Measurements from ENCODE around the gene CEP78. TPM values are rescaled to one million over a fixed set of nuclear protein-coding genes. Genes with fewer than 3 reads are reported as not detected.
A peak's percentile ranks its signal among the peaks of the same experiment; 100 is the strongest.

Gene CEP78
- polyA plus RNA-seq, 1 donor = 16.0 TPM

- no peak for DNase-seq (ENCODE audit: low read depth)
These were observed 51.1 kb downstream of the CEP78 start for GRCh38 chr9:78286946-78287388.

DNA sequence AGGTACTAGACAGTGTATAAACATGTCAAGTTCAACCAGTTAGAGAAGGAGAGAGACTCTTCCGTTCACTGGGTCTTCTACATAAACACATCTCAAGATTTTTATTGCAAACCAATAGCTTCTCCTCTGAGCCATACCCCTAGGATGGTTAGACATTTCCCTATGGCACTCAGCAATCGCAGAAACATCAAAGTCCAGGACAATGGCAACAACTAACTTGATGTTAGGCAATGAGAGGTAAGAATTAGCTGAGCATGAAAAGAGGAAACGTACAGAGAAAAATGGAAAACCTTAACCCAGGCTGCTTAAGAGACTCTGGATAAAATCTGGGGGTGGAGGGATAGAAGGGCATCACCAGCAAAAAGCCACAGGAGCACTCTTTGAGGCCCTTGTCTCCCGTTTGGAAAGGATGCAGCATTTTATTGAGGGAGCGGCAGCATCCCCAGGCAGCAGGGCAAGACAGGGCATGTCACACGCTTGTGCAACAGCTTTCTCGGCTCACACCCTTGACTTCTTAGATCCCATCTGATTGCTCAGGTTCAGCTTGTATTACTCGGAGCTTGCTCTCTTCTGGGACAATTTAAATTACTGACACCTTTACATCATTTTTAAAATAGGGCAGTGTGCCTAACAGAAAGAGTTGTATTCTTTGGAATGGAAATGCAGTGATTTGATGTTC, 52.5 kb downstream of the CEP78 start:
- no peak for DNase-seq (ENCODE audit: low read depth)

- DNase-seq (ENCODE audit: low read depth) = no peak
These were observed 53.6 kb downstream of the CEP78 start for GRCh38 chr9:78289474-78289873.

DNA sequence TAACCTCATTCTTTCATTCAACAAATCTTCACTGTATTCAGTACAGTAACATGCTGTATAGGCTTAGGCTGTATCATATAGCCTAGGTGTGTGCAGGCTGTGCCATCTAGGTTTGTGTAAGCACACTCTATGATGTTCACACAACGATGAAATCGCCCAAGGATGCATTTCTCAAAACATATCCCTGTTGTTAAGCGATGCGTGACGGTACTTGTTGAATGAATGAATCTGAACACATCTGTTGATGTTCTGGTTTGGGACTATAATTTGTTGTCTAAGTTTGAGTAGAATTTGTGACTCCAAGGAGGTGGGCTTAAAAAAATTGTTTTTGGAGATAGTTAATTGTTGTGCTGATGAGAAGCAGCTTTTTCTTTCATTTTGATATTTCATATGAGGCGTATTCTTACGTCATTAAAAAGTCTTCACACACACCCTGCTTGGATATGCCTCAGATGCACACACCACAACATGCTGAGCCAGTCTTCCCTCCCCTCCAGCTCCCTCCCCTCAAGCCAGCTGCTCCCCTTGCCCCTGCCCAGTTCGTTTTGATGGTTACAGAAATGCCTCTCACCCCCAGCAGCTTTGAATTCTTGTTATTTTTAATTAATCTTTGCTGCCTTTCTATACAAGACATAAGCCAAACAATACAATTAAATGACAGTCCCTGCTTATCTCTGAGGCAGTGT, 55.5 kb downstream of the CEP78 start:
- no peak for DNase-seq (ENCODE audit: low read depth)

GRCh38 chr9:78292026-78292425, 56.2 kb downstream of the CEP78 start:
- no peak for DNase-seq (ENCODE audit: low read depth)

GRCh38 chr9:78292716-78293497, 57.0 kb downstream of the CEP78 start:
- no peak for DNase-seq (ENCODE audit: low read depth)

DNA sequence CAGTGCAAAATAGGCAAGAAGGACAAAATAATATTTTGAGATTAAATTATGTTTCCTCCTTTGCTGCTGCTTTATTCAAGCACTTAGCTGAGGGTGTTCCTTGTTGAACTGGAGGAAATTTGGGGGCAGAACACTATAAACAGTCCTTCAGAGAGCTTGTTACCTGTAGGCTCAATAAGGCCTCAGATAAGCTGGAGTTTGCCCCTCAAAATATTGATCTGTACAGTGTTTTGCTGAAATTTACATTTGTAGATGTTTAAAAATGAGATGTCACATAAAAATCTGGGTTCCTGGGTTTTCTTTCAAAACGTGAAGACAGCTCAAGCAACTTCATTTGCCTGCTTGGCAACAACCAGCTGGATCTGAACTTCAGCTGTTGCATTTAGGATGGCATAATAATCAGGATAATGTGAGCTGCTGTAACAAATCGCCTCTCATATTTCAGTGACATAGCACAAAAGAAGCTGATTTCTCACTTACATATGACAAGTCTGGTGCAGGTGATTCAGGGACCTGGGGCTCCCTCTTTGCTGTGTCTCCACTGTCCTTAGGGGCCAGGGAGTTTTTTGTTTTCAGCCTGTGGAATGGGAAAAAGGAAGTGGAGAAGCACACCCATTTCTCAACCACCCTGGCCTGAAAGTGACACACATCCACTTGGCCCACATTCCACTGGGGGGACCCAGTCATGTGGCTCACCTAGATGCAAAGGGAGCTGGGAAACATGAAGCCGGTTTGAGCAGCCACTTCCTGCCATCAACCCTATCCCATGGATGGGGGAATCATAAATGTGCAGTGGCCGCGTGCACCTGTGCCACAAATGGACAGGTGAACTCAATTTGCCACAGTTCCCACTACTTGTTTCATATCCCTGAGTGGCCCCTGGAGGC, 58.7 kb downstream of the CEP78 start:
- no peak for DNase-seq (ENCODE audit: low read depth)

GRCh38 chr9:78295177-78295575, 59.3 kb downstream of the CEP78 start:
- no peak for DNase-seq (ENCODE audit: low read depth)

- no peak for DNase-seq (ENCODE audit: low read depth)
These were observed 59.9 kb downstream of the CEP78 start for GRCh38 chr9:78295731-78296130.

GRCh38 chr9:78296201-78296892, 60.5 kb downstream of the CEP78 start:
- DNase-seq (ENCODE audit: low read depth) = no peak

- DNase-seq (ENCODE audit: low read depth) = peak; percentile 79
These were observed 61.2 kb downstream of the CEP78 start, which contains the start of gene PSAT1 for GRCh38 chr9:78296893-78297671. TSS of gene PSAT1 (plus strand) at chr9:78297125. CDS start at chr9:78297211, 86 bp downstream.

- DNase-seq (ENCODE audit: low read depth) = no peak
These were observed 61.7 kb downstream of the CEP78 start for GRCh38 chr9:78297672-78297961.

DNA sequence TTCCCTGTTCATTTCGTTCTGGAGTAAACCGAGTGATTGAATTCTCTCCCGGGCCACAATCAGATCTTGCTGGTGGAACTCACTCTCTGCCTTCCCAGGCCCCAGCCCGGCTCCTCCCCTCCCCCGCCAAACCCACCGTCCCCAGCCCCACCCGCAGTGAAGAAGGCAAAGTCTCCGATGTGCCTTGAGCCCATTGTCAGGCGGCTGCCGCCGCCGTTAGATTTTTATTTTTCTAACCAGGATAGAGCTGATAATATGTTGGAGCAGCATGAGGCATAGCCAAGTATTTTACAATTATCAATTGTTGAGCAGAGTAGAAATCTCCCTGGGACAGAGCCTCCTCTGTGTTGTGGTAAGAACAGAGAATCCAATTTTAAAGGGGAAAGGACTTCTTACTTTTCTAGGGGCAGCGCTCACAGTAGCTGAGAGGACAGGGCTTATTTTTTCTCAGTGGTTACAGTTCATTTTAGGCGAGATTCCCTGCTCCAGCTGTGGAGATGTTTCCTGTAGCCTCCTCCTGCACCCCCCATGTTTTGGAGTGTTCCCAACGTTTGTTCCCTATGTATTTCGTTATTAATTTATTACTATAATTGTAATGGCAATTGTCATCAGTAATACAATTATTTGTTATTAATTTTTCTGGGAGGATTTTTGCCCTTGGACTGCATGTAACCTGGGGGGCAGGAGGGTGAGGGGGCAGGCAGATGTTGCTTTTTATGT, 62.3 kb downstream of the CEP78 start:
- no peak for DNase-seq (ENCODE audit: low read depth)

DNA sequence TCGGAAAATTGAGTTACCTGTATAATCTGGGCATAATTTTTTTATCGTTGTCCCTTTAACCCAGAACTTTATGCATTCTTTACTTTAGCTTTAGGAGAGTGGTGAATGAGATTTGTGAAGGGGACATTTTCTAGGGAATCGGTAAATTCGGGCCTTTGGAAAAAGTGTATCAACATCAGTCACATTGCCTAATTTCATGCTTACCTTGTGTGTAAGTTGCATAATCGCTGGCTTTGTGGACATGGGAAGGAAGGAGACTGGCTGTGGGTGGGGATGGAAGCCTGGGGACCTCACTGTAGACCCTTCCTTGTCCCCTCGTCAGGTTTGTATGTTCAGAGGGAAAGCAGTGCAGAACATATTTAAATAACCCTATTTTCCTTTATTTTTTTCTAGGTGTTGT, 64.3 kb downstream of the CEP78 start:
- no peak for DNase-seq (ENCODE audit: low read depth)

- no peak for DNase-seq (ENCODE audit: low read depth)
These were observed 65.6 kb downstream of the CEP78 start for GRCh38 chr9:78301466-78301865.

DNA sequence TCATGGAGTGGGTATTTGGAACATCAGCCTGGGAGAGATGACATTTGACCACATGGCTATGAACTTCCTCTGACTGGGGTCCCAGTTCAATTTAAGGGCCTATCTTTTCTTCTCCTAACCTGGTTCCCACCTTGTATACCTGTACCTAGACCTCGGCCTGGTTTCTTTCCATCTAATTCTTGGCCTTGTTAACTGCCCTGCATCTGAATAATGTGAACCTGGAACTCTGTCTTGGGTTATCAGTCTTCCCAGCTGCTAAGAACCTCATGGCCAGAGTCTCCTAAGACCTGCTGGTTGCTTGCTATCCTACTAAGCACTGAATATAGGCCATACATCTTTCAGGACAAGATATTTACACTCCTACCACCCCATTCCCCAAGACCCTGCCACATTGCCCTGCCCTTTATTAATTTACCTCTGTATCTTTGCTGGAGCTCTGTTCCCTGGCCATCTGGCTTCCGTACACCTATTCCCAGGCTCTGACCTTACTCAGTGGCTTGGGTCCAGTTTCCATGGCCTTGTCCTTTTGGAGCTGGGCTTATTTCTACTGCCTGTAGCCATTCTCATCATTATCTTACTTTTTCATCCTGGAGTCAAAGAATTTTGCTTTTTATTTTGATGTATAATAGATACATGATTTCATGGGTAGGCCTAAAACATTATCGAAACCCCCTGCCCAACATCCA, 67.6 kb downstream of the CEP78 start:
- DNase-seq (ENCODE audit: low read depth) = no peak

DNA sequence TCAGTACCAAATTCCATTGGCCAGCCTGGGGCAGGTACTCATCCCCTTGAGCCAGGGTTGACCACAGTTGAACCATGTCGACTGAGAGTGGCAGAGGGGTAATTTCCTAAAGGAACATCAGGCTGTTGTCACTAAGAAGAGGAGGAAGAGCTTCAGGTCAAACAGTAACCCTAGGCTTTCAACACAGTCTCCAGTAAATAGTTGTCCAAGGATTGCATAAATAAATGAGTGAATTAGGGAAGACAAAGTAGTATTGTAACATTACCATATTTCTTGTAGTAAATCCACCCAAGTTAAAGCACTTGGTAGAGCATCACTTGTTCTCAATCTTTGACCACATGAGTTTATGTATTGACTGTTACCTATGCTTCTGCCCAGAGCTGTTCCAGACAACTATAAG, 68.5 kb downstream of the CEP78 start:
- DNase-seq (ENCODE audit: low read depth) = no peak

DNA sequence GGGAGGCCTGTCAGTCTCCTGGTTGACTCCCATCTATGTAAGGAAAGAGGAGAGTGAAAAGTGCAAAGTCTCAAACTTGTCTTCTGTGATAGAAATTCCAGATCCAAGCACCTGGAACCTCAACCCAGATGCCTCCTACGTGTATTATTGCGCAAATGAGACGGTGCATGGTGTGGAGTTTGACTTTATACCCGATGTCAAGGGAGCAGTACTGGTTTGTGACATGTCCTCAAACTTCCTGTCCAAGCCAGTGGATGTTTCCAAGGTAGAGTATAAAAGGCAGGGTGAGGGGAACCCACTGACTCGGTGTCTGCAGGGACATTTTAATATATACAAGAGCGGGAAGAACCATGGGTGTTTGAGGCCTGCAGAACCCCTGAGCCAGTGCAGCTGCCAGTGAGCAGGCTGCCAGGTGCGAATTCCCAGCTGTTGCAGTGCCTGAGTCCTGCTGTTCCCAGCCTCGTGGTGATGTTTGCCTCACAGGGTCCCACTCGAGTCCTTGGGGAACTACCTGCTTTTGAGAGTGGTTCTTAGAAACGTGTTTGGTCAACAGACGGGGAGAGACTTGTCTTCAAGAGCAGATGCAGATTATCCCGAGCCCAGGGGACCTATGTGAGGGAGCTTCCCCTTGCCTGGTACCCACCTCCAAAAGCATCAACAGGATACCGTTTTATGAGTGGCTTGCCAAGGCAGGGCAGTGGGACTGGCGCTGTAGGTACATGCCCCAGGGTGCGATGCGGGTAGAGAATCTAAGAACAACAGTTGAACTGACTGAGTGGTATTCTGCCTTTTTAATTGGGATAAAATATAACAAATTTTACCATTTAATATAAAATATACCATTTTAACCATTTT, 70.6 kb downstream of the CEP78 start:
- no peak for DNase-seq (ENCODE audit: low read depth)

Data from forelimb muscle (tissue), 1 donor.